GM12878 (cell line): ENCODE results near the gene C19orf67.

Experiments
- GABPA ChIP-seq: IDR thresholded peaks from 2 replicates; pipeline ENCODE4 v1.6.1; 2014; ENCODE audit warnings: antibody characterized with exemption, low read depth, mild to moderate bottlenecking, inconsistent platforms
- RFX5 ChIP-seq: IDR thresholded peaks from 2 replicates; pipeline ENCODE4 v1.6.1; 2011; ENCODE audit warnings: low read depth, low read length, improper control_type of control experiment
- TF ChIP-seq, protein P1 (sequence below): fragments of 450-650 bp; IDR thresholded peaks from 2 replicates; pipeline ENCODE4 v1.6.1; 2017; ENCODE audit warnings: mild to moderate bottlenecking
- TF ChIP-seq, protein P2 (sequence below): IDR thresholded peaks from 2 replicates; pipeline ENCODE4 v1.6.1; 2011; ENCODE audit warnings: low read depth, low read length, improper control_type of control experiment, borderline replicate concordance

DNA sequence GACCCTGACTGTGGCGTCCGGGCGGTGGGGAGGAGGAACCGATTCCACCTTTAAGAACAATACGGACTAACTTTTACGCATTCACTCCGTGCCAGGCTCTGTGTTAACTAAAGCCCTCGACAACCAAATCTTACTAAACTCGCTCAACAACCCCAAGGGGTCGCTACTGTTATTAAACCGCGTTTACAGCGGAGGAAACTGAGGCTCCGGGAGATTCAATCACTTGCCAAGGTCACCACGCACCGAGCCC lies 3.8 kb upstream of the C19orf67 start:
- TF ChIP-seq, protein P1, sequence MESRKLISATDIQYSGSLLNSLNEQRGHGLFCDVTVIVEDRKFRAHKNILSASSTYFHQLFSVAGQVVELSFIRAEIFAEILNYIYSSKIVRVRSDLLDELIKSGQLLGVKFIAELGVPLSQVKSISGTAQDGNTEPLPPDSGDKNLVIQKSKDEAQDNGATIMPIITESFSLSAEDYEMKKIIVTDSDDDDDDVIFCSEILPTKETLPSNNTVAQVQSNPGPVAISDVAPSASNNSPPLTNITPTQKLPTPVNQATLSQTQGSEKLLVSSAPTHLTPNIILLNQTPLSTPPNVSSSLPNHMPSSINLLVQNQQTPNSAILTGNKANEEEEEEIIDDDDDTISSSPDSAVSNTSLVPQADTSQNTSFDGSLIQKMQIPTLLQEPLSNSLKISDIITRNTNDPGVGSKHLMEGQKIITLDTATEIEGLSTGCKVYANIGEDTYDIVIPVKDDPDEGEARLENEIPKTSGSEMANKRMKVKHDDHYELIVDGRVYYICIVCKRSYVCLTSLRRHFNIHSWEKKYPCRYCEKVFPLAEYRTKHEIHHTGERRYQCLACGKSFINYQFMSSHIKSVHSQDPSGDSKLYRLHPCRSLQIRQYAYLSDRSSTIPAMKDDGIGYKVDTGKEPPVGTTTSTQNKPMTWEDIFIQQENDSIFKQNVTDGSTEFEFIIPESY: no peak
- TF ChIP-seq RFX5 (no peak), GABPA (no peak)
- TF ChIP-seq, protein P2, sequence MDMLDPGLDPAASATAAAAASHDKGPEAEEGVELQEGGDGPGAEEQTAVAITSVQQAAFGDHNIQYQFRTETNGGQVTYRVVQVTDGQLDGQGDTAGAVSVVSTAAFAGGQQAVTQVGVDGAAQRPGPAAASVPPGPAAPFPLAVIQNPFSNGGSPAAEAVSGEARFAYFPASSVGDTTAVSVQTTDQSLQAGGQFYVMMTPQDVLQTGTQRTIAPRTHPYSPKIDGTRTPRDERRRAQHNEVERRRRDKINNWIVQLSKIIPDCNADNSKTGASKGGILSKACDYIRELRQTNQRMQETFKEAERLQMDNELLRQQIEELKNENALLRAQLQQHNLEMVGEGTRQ: no peak
